G401 (cell line): ENCODE data around the gene PLTP. TPM values are rescaled to one million over a fixed set of nuclear protein-coding genes. Genes with fewer than 3 reads are reported as not detected.
A peak's percentile ranks its signal among the peaks of the same experiment; 100 is the strongest.

Experiments
- DNase-seq: peaks from one replicate; pipeline ENCODE4 v3.0.0-alpha.2; 2015; ENCODE audit warnings: low spot score
- in situ Hi-C: cut with HindIII; loops from 2 replicates; pipeline ENCODE4 v1.10.0; 2016; ENCODE audit warnings: low sequenced_read_pairs, mixed read lengths
- total RNA-seq: library from RNA; depleted of rRNA; stranded (reverse); fragments of >200 nt; shearing (Covaris generic); gene quantifications from 2 replicates; pipeline ENCODE4 v1.2.3, GENCODE V29; 2014; rRNA removed

Gene PLTP
- total RNA-seq, 1 experiment from 2014 or later, result 156 TPM

GRCh38 chr20:45857882-45858216 lies 54.1 kb downstream of the PLTP start:
- no peak for DNase-seq
- in situ Hi-C loops, result no loop called here

- peak; percentile 100 for DNase-seq
- in situ Hi-C loops, result no loop called here
Observed at GRCh38 chr20:45857114-45857881, 54.7 kb downstream of the PLTP start, which contains the start of the genes ACOT8 and ZSWIM3. Gene ACOT8, minus strand, starts transcription at chr20:45857392. Its CDS starts 77 bp downstream, at chr20:45857315. Gene ZSWIM3, plus strand, starts transcription at chr20:45857614. Its CDS starts 212 bp downstream, at chr20:45857826.

GRCh38 chr20:45853484-45853883 lies 58.5 kb downstream of the PLTP start:
- DNase-seq, result no peak
- in situ Hi-C loops, result no loop called here

GRCh38 chr20:45852326-45852725 lies 59.6 kb downstream of the PLTP start:
- in situ Hi-C loops, result no loop called here
- no peak for DNase-seq

GRCh38 chr20:45851501-45851900 lies 60.5 kb downstream of the PLTP start:
- in situ Hi-C loops, result no loop called here
- DNase-seq, result no peak

GRCh38 chr20:45850926-45851325 lies 61.0 kb downstream of the PLTP start:
- in situ Hi-C loops, result no loop called here
- no peak for DNase-seq

- in situ Hi-C loops, result no loop called here
- no peak for DNase-seq
Observed at GRCh38 chr20:45850238-45850637, 61.7 kb downstream of the PLTP start.

GRCh38 chr20:45848969-45849582 lies 62.9 kb downstream of the PLTP start:
- in situ Hi-C loops, result no loop called here
- no peak for DNase-seq

Other genes starting within 250 kb of the PLTP start
- gene WFDC11, start 241.9 kb downstream of the PLTP start, total RNA-seq, result not detected in 2 replicates
- not detected in 2 replicates for gene WFDC13, start 210.1 kb downstream of the PLTP start, total RNA-seq
- not detected in 2 replicates for gene WFDC10B, start 207.1 kb downstream of the PLTP start, total RNA-seq
- not detected in 2 replicates for gene SPINT4, start 189.8 kb downstream of the PLTP start, total RNA-seq
- gene WFDC3, start 120.3 kb downstream of the PLTP start, total RNA-seq, result not detected in 2 replicates
- gene DNTTIP1, start 120.2 kb downstream of the PLTP start, total RNA-seq, result 40.4 and 43.3 TPM in 2 replicates
- 75.4 and 83.0 TPM in 2 replicates for gene UBE2C, start 99.5 kb downstream of the PLTP start, total RNA-seq
- 1.3 and 1.8 TPM in 2 replicates for gene TNNC2, start 84.8 kb downstream of the PLTP start, total RNA-seq
- 26.5 and 45.6 TPM in 2 replicates for gene SNX21, start 78.4 kb downstream of the PLTP start, total RNA-seq
- 32.4 and 43.3 TPM in 2 replicates for gene ACOT8, start 54.8 kb downstream of the PLTP start, total RNA-seq
- 2.9 and 4.9 TPM in 2 replicates for gene ZSWIM3, start 54.5 kb downstream of the PLTP start, total RNA-seq
- 9.6 and 11.3 TPM in 2 replicates for gene ZSWIM1, start 30.9 kb downstream of the PLTP start, total RNA-seq
- 1.0 TPM in 1 of 2 replicates, not detected in the other for gene SPATA25, start 24.5 kb downstream of the PLTP start, total RNA-seq
- gene NEURL2, start 20.9 kb downstream of the PLTP start, total RNA-seq, result 6.6 and 7.0 TPM in 2 replicates
- 20.7 and 28.9 TPM in 2 replicates for gene CTSA, start 20.8 kb downstream of the PLTP start, total RNA-seq
- gene PCIF1, start 22.5 kb upstream of the PLTP start, total RNA-seq, result 11.6 and 17.7 TPM in 2 replicates
- 7.2 and 11.1 TPM in 2 replicates for gene ZNF335, start 60.0 kb upstream of the PLTP start, total RNA-seq
- not detected in 2 replicates for gene MMP9, start 96.8 kb upstream of the PLTP start, total RNA-seq
- gene SLC12A5, start 117.1 kb upstream of the PLTP start, total RNA-seq, result 0.03 and 0.43 TPM in 2 replicates
- 7.4 and 13.7 TPM in 2 replicates for gene NCOA5, start 177.8 kb upstream of the PLTP start, total RNA-seq
- 0.10 TPM in 1 of 2 replicates, not detected in the other for gene CD40, start 206.2 kb upstream of the PLTP start, total RNA-seq